Measurements from ENCODE around the gene TP53RK. TPM values are rescaled to one million over a fixed set of nuclear protein-coding genes. Genes with fewer than 3 reads are reported as not detected.

The TP53RK gene
- total and polyA plus RNA-seq, 2 of the 4 experiments (the other 2 are of a cell fraction): 8.7 to 10.6 TPM

DNA sequence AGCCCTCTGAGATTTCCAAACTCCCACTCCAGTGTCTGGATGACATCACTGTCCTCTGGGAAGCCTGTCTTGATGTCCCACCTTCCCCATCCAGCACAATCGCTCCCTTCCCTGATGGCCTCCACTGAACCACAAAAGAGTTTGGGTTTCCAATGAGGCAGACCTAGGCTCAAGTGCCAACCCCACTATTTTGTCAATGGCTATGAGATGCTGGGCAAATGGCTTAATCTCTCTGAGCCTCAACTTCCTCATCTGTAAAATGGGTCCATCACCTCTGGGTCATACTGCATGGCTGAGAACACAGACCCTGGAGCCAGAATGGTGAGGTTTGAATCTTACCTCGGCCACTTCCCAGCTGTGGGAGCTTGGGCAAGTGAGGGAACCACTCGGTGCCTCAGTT is 49.7 kb downstream of the TP53RK start:
- Histone ChIP-seq H3K27ac (ENCODE audit: insufficient read depth, low read length) (no peak overlapping the region), H3K23ac (ENCODE audit: low read depth, low read length) (no peak overlapping the region), H3K18ac (ENCODE audit: low read depth, low read length) (no peak overlapping the region), H3K79me1 (ENCODE audit: low read depth in 1 of 2, low read length in 2 of 2) (no peaks in the 10 kb centered on the region), H3K4ac (ENCODE audit: low read depth, low read length) (no peak overlapping the region), H3K9me3 (ENCODE audit: control insufficient read depth, insufficient read depth, low read length) (no peaks in the 10 kb centered on the region), H4K5ac (ENCODE audit: low read depth, low read length) (no peak overlapping the region), H3K36me3 (ENCODE audit: control insufficient read depth, insufficient read depth, low read length) (no peaks in the 10 kb centered on the region), H4K91ac (ENCODE audit: insufficient read depth, low read depth, low read length) (no peak overlapping the region), H4K8ac (ENCODE audit: low read depth in 2 of 2, low read length in 2 of 2) (no peak overlapping the region), H2AK5ac (ENCODE audit: low read depth, low read length) (no peak overlapping the region), H2AFZ (replicated peaks; ENCODE audit: low read length, poor library complexity) (no peak overlapping the region), H3K27me3 (ENCODE audit: control insufficient read depth, insufficient read depth, low read length) (no peaks in the 10 kb centered on the region; the same call in 1 of the 2 replicates), H3K4me2 (ENCODE audit: low read depth, low read length) (no peak overlapping the region), H3K9me1 (ENCODE audit: insufficient read depth, low read length) (no peaks in the 10 kb centered on the region), H3K56ac (ENCODE audit: extremely low read depth, insufficient read depth, low read length) (no peak overlapping the region), H3K14ac (replicated peaks; ENCODE audit: low read depth, low read length) (no peak overlapping the region), H2BK15ac (ENCODE audit: low read depth, low read length) (no peak overlapping the region), H4K20me1 (ENCODE audit: insufficient read depth, low read length) (no peaks in the 10 kb centered on the region), H2BK20ac (ENCODE audit: low read depth, low read length) (no peak overlapping the region), H2BK120ac (ENCODE audit: low read depth, low read length) (no peak overlapping the region), H3K9ac (ENCODE audit: low read depth, low read length) (no peak overlapping the region), H3K4me3 (ENCODE audit: insufficient read depth, low read depth, low read length) (no peak overlapping the region), H2BK5ac (ENCODE audit: low read depth, low read length, poor library complexity, severe bottlenecking) (no peak overlapping the region), H3K4me1 (ENCODE audit: control insufficient read depth, insufficient read depth, low read length) (no peaks in the 10 kb centered on the region), H2AK9ac (replicated peaks; ENCODE audit: low read depth, low read length, poor library complexity) (no peak overlapping the region)
- dilution Hi-C loops (cut with HindIII; ENCODE audit: low sequenced_read_pairs, unreplicated experiment): no loop called here
- no peak for ATAC-seq (ENCODE audit: low read depth)
- POLR2A ChIA-PET (ENCODE audit: unreplicated experiment): interaction anchor here (0.7 kb wide), 1 partner anchor 12 kb away, joined by 4 read pairs; no protein-coding TSS in a partner anchor
- no peak for DNase-seq
- CTCF ChIA-PET: no interaction called here
- WGBS, 2 experiments (ENCODE audit: extremely low coverage in 2 of 2, insufficient read length in 1 of 2): 80% methylated on average over 1 of the region's 3 CpGs; no CpG with 5 or more reads in 1 of the 2 experiments
- no TSS peak for BruUV-seq (replicated peaks)
- in situ Hi-C loops (cut with MboI; ENCODE audit: low sequenced_read_pairs): no loop called here
- intact Hi-C loops (cut with micrococcal nuclease): no loop called here
- TF ChIP-seq, protein P1, sequence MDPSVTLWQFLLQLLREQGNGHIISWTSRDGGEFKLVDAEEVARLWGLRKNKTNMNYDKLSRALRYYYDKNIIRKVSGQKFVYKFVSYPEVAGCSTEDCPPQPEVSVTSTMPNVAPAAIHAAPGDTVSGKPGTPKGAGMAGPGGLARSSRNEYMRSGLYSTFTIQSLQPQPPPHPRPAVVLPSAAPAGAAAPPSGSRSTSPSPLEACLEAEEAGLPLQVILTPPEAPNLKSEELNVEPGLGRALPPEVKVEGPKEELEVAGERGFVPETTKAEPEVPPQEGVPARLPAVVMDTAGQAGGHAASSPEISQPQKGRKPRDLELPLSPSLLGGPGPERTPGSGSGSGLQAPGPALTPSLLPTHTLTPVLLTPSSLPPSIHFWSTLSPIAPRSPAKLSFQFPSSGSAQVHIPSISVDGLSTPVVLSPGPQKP (IDR thresholded peaks at IDR 0.05; ENCODE audit: borderline replicate concordance, low read depth, low read length): no peak
- TF ChIP-seq BHLHE40 (IDR thresholded peaks at IDR 0.05; ENCODE audit: low read depth, low read length) (no peak), MAFK (IDR thresholded peaks at IDR 0.05; ENCODE audit: low read depth, low read length) (no peak), SMC3 (IDR thresholded peaks at IDR 0.05; ENCODE audit: low read depth, low read length) (no peak), POLR2A (IDR thresholded peaks at IDR 0.05; ENCODE audit: low read depth, low read length) (no peak), CEBPB (IDR thresholded peaks at IDR 0.05; ENCODE audit: low read depth, low read length) (no peak), MXI1 (IDR thresholded peaks at IDR 0.05; ENCODE audit: borderline replicate concordance, low read depth, low read length) (no peak), RAD21 (IDR thresholded peaks at IDR 0.05; ENCODE audit: low read length) (no peak), MAZ (IDR thresholded peaks at IDR 0.05; ENCODE audit: borderline replicate concordance, low read depth, low read length) (no peak), FOS (IDR thresholded peaks at IDR 0.05; ENCODE audit: low read depth, low read length) (no peak), CHD1 (IDR thresholded peaks at IDR 0.05; ENCODE audit: low read depth, low read length) (no peak), NFE2L2 (IDR thresholded peaks at IDR 0.05; ENCODE audit: low read depth, low read length) (no peak), USF2 (IDR thresholded peaks at IDR 0.05; ENCODE audit: low read depth, low read length) (no peak), RFX5 (IDR thresholded peaks at IDR 0.05; ENCODE audit: low read depth, low read length) (no peak), RCOR1 (IDR thresholded peaks at IDR 0.05; ENCODE audit: insufficient replicate concordance, low read length) (no peak)
- TF ChIP-seq, protein P2, sequence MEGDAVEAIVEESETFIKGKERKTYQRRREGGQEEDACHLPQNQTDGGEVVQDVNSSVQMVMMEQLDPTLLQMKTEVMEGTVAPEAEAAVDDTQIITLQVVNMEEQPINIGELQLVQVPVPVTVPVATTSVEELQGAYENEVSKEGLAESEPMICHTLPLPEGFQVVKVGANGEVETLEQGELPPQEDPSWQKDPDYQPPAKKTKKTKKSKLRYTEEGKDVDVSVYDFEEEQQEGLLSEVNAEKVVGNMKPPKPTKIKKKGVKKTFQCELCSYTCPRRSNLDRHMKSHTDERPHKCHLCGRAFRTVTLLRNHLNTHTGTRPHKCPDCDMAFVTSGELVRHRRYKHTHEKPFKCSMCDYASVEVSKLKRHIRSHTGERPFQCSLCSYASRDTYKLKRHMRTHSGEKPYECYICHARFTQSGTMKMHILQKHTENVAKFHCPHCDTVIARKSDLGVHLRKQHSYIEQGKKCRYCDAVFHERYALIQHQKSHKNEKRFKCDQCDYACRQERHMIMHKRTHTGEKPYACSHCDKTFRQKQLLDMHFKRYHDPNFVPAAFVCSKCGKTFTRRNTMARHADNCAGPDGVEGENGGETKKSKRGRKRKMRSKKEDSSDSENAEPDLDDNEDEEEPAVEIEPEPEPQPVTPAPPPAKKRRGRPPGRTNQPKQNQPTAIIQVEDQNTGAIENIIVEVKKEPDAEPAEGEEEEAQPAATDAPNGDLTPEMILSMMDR (conservative IDR thresholded peaks at IDR 0.05; ENCODE audit: low read depth, low read length): no peak

All from IMR-90 (cell line).